BJ (cell line): ENCODE data around the gene GPRC5D. TPM values are rescaled to one million over a fixed set of nuclear protein-coding genes. Genes with fewer than 3 reads are reported as not detected.
A peak's percentile ranks its signal among the peaks of the same experiment; 100 is the strongest.

ENCODE experiments used
- CTCF ChIA-PET: fragments of 350-600 bp; formaldehyde crosslinking; extraction: SDS; loops from one replicate; lab custom pipeline; 2021; ENCODE audit warnings: antibody characterized with exemption, inconsistent platforms; lab: Yijun Ruan, JAX
- POLR2A ChIA-PET: fragments of 300-600 bp; sonication (Branson Sonifier 250); formaldehyde crosslinking; extraction: SDS; loops from one replicate; lab custom pipeline; 2021; ENCODE audit warnings: antibody characterized with exemption; lab: Charles Lee
- DNase-seq: peaks from one replicate; pipeline ENCODE4 v3.0.0-alpha.2; 2011; ENCODE audit warnings: low read depth
- H3K27me3 ChIP-seq: 2 replicates; pipeline ENCODE4 v1.6.0; 2011; ENCODE audit warnings: low read length; ENCODE audit not compliant: control insufficient read depth, insufficient read depth
- H3K36me3 ChIP-seq: 2 replicates; pipeline ENCODE4 v1.5.1; 2011; ENCODE audit warnings: low read length; ENCODE audit not compliant: control insufficient read depth, insufficient read depth
- H3K4me3 ChIP-seq: 2 replicates; pipeline ENCODE4 v1.5.1; 2011; ENCODE audit warnings: low read depth, mild to moderate bottlenecking, control low read depth, low read length
- polyA plus RNA-seq: library from polyadenylated mRNA; depleted of rRNA; stranded (reverse); fragments of >200 nt; gene quantifications from 2 replicates; pipeline ENCODE4 v1.2.3, GENCODE V29; 2011
- TF ChIP-seq, protein P1 (sequence below): IDR thresholded peaks from 2 replicates; pipeline ENCODE4 v1.5.1; 2011; ENCODE audit warnings: low read depth, mild to moderate bottlenecking, control low read depth, inconsistent platforms, low read length, moderate library complexity; ENCODE audit not compliant: insufficient read depth

GPRC5D gene
- polyA plus RNA-seq, 1 experiment, result not detected

GRCh38 chr12:12903642-12904609 is 48.0 kb downstream of the GPRC5D start:
- Histone ChIP-seq H3K4me3 (no peak overlapping the region), H3K27me3 (no peaks in the 10 kb centered on the region), H3K36me3 (peaks cover 9% of the 10 kb centered on the region)
- TF ChIP-seq, protein P1, sequence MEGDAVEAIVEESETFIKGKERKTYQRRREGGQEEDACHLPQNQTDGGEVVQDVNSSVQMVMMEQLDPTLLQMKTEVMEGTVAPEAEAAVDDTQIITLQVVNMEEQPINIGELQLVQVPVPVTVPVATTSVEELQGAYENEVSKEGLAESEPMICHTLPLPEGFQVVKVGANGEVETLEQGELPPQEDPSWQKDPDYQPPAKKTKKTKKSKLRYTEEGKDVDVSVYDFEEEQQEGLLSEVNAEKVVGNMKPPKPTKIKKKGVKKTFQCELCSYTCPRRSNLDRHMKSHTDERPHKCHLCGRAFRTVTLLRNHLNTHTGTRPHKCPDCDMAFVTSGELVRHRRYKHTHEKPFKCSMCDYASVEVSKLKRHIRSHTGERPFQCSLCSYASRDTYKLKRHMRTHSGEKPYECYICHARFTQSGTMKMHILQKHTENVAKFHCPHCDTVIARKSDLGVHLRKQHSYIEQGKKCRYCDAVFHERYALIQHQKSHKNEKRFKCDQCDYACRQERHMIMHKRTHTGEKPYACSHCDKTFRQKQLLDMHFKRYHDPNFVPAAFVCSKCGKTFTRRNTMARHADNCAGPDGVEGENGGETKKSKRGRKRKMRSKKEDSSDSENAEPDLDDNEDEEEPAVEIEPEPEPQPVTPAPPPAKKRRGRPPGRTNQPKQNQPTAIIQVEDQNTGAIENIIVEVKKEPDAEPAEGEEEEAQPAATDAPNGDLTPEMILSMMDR, result no peak
- DNase-seq, result no peak
- ChIA-PET POLR2A (no interaction called here), CTCF (interaction anchor here (1.1 kb wide), 1 partner anchor 12 kb away, joined by 4 read pairs; no protein-coding TSS in a partner anchor)

DNA sequence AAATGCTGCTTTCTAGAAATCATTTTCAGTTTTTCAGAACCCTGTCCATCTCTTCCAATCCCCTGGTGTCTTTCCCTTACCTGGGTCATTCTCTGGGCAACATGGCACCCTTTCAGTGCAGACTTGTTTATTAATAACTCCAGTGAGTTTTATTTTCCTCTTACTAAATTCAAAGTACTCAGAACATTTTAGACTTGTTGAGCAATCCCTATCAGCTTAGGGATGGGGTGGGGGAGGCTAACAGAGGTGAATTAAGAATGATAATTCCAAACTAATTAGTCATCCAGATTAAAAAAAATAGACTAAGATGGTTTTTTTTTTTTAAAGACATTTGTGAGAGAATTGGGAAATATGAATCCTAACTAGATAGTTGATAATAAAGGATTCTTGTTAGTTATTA is 49.9 kb downstream of the GPRC5D start:
- TF ChIP-seq, protein P1, result no peak
- Histone ChIP-seq H3K4me3 (no peak overlapping the region), H3K36me3 (peaks cover 3% of the 10 kb centered on the region), H3K27me3 (no peaks in the 10 kb centered on the region)
- ChIA-PET CTCF (interaction anchor here (0.6 to 1.3 kb wide), 3 partner anchors 14 to 166 kb away, joined by 3 read pairs; no protein-coding TSS in a partner anchor), POLR2A (interaction anchor here (1.7 kb wide), 1 partner anchor 11 kb away, joined by 12 read pairs; the partner anchor contains the start of gene GPRC5A)
- DNase-seq, result no peak

- CTCF ChIA-PET, result interaction anchor here (0.6 to 1.4 kb wide), 7 partner anchors 9 to 165 kb away, joined by 3 read pairs; no protein-coding TSS in a partner anchor
- peaks cover 3% of the 10 kb centered on the region for H3K36me3 ChIP-seq
- no peaks in the 10 kb centered on the region for H3K27me3 ChIP-seq
- TF ChIP-seq, protein P1, result no peak
- H3K4me3 ChIP-seq, result no peak overlapping the region
- POLR2A ChIA-PET, result interaction anchor here (0.6 to 1.7 kb wide), 4 partner anchors 10 to 108 kb away, joined by 8 to 22 read pairs (median 16); partner anchors contain the start of gene GPRC5A
- peak; percentile 89 for DNase-seq
These were observed 50.7 kb downstream of the GPRC5D start for GRCh38 chr12:12901158-12901791.

DNA sequence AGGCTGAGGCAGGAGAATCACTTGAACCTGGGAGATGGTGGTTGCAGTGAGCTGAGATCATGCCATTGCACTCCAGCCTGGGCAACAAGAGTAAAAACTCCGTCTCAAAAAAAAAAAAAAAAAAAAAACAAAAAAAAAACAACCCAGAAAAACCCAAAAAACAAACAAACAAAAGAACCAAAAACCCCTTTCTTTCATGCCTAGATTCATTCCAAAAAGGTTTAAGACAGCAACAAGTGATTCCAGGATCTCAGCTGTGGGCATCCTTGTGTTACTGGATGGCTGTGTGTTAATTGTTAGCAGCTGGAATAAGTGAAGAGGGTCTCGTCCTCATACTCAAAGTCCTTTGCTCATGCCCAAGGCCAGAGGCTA is 51.2 kb downstream of the GPRC5D start:
- TF ChIP-seq, protein P1, result no peak
- ChIA-PET POLR2A (interaction anchor here (0.7 to 1.7 kb wide), 3 partner anchors 10 to 279 kb away, joined by 3 to 12 read pairs (median 10); partner anchors contain the start of gene GPRC5A), CTCF (interaction anchor here (0.7 to 1.4 kb wide), 4 partner anchors 9 to 79 kb away, joined by 3 read pairs; no protein-coding TSS in a partner anchor)
- no peaks in the 10 kb centered on the region for H3K27me3 ChIP-seq
- no peak for DNase-seq
- peaks cover 2% of the 10 kb centered on the region for H3K36me3 ChIP-seq
- H3K4me3 ChIP-seq, result no peak overlapping the region
